NOMO-1 treated with DMSO at 0.1 percent for 48 hours (cell line): ENCODE results near the gene FADS3.

Experiments
- DNase-seq: peaks from one replicate; lab custom pipeline; 2025; ENCODE audit not compliant: unreplicated experiment; lab: John Stamatoyannopoulos, UW

The FADS3 gene

GRCh38 chr11:61839742-61840141 lies 51.6 kb downstream of the FADS3 start:
- DNase-seq = no peak

- DNase-seq = no peak
Measured at GRCh38 chr11:61838921-61839320, 52.4 kb downstream of the FADS3 start.

- DNase-seq = no peak
Measured at GRCh38 chr11:61838501-61838900, 52.8 kb downstream of the FADS3 start.

- no peak for DNase-seq
Measured at GRCh38 chr11:61837411-61838005, 53.8 kb downstream of the FADS3 start.

GRCh38 chr11:61836193-61836592 lies 55.2 kb downstream of the FADS3 start:
- no peak for DNase-seq

GRCh38 chr11:61834278-61835048 lies 56.9 kb downstream of the FADS3 start:
- peak; percentile 89 for DNase-seq

- DNase-seq = no peak
Measured at GRCh38 chr11:61833926-61834277, 57.4 kb downstream of the FADS3 start.

GRCh38 chr11:61833471-61833870 lies 57.9 kb downstream of the FADS3 start:
- DNase-seq = no peak

GRCh38 chr11:61832754-61833153 lies 58.6 kb downstream of the FADS3 start:
- no peak for DNase-seq

- DNase-seq = no peak
Measured at GRCh38 chr11:61832207-61832606, 59.1 kb downstream of the FADS3 start.

GRCh38 chr11:61830237-61831105 lies 60.9 kb downstream of the FADS3 start:
- no peak for DNase-seq

- no peak for DNase-seq
Measured at GRCh38 chr11:61829806-61830205, 61.5 kb downstream of the FADS3 start.

GRCh38 chr11:61828629-61829407 lies 62.5 kb downstream of the FADS3 start:
- peak; percentile 10 for DNase-seq

GRCh38 chr11:61828379-61828628 lies 63.0 kb downstream of the FADS3 start:
- DNase-seq = no peak

- peak; percentile 90 for DNase-seq
Measured at GRCh38 chr11:61827571-61828378, 63.6 kb downstream of the FADS3 start, which contains the start of gene FADS2. Gene FADS2 (plus strand): TSS chr11:61828300. CDS start chr11:61828391, 91 bp downstream.

GRCh38 chr11:61826930-61827570 lies 64.3 kb downstream of the FADS3 start:
- peak; percentile 67 for DNase-seq
